ENCODE measurements around the gene SCLY.
A peak's percentile ranks its signal among the peaks of the same experiment; 100 is the strongest.

The SCLY gene

DNA sequence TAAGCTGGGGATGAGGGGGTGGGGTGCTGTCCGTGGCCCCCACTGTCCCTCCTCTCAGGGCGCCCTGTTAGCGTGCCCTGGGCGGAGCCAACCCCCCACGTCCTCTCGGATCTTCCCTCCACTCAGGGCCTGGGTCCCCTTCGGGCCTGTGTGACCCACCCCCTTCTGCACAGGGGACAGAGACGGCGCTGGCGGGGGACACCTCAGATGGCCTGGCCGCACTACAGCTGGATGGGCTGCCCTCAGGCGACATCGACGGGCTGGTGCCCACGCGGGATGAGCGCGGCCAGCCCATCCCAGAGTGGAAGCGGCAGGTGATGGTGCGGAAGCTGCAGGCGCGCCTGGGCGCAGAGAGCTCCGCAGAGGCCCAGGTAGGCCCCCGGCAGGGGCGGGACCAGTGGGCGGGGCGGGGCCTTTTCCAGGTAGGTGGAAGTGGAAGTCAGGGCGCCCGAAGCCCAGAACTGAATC, 67.8 kb downstream of the SCLY start:
- DNase-seq: no peak

DNA sequence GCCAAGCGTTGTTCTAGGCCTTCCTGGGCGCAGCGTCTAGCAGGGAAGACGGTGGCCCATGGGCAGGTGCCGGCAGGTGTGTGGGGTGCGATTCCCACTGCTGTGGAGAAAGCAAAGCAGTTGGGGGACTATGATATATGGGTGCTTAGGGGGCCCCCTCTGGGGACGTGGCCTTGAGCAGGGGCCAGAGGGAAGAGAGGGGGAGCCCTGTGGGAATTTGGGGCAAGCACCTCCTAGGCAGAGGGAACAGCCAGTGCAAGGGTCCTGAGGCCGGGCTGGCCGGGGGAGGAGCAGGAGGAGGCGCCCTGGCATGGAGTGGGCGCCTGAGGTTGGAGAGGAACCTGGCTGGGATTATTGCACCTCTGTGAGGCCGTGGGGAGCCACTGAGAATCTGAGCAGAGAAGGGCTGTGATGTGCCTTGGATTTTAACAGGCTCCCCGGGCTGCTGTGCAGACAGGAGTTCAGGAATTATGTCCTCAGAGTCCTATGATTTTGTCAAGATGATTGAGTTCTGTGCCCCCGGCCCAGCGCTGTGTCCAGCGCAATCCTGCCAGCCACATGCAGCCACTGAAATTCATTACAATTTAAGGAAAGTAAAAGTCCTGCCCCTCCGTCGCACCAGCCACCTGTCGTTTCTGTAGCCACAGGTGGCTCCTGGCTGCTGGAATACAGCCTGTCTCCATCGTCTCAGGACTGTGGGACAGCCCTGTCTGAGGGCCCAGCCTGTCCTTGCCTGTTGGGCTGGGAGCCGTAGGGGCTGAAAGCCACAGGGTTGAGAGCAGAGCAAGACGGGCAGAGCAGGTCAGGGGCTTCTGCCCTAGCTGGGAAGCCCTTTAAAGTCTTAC, 68.6 kb downstream of the SCLY start:
- no peak for DNase-seq

- no peak for DNase-seq
Measured at GRCh38 chr2:238130111-238130695, 69.4 kb downstream of the SCLY start.

- DNase-seq: no peak
Measured at GRCh38 chr2:238130696-238131628, 70.2 kb downstream of the SCLY start.

DNA sequence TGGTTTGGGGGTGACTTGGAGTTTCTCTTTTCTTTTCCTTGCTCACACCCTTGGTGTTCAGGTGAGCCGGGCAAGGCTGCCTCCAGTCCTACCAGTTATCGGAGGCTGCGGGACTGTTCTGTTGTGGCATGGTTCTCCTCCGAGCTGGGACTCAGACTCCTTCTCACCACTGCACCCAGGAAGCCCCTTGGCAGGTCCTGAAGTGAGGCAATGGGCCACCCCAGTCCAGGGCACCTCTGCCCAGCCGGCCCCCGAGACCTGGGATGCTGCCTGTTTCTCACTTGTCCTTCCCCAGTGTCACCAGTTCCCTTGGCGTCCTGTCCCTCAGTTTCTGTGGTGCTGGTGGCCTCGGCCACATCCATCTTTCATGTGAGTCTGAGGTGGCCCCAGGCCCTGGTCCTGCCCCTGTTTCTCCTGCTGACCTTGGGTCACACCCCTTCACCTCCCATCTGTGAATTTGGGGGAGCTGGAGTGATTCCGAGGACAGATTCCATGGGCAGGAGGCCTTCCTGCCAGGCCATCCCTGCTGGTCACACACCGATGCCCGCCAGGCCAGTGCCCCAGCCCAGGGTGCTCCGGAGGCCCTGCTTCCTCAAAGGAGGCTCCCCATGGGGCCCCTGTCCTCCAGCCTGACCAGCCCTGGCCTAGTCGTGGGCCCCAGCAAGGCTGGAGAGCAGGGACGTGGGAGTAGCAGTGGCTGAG, 71.1 kb downstream of the SCLY start:
- DNase-seq: no peak

DNA sequence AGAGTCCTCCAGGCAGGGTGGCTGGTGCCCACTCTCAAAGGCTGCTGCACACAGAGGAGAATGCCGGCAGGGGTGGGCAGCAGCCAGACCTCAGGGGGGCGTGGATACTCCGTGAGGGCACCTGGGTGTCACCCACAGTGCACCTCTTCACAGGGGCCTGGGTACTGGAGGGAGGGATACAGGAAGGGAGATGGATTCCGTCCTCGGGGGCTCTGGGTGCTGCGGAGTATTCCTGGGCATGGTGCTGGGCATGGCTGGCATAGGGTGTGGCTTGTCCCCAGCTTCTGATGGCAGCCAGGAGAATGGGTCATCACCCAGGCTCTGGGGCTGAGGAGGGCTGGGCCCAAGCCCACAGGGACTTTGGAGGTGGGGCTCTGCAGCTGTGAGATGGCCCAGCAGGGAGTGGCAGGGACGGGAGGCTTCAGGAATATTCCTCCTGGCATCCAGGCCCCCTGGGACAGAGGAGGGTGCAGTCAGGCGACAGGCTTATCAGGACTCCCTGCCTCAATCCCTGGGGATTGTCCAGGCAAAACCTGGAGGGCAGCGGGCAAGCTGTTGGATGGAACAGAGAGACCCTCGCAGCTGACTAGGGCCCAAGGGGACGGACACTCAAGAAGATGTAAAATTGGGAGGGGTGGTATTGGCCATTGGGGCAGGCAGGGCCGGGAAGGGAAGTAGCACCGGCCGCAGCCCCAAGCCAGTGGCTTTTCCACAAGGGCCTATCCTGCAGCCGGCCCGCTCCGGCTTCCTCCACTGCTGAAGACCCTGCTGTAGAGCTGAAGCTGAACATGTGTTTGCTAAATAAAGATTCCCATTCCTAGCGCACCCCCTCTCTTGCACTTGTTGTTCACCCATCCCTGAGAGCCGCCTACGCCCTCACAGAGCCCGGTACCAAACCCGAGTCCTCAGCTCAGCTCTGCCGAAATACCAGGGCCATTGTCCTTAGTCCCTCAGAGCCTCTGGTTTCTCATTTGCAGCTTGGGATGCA, 72.0 kb downstream of the SCLY start:
- no peak for DNase-seq

DNA sequence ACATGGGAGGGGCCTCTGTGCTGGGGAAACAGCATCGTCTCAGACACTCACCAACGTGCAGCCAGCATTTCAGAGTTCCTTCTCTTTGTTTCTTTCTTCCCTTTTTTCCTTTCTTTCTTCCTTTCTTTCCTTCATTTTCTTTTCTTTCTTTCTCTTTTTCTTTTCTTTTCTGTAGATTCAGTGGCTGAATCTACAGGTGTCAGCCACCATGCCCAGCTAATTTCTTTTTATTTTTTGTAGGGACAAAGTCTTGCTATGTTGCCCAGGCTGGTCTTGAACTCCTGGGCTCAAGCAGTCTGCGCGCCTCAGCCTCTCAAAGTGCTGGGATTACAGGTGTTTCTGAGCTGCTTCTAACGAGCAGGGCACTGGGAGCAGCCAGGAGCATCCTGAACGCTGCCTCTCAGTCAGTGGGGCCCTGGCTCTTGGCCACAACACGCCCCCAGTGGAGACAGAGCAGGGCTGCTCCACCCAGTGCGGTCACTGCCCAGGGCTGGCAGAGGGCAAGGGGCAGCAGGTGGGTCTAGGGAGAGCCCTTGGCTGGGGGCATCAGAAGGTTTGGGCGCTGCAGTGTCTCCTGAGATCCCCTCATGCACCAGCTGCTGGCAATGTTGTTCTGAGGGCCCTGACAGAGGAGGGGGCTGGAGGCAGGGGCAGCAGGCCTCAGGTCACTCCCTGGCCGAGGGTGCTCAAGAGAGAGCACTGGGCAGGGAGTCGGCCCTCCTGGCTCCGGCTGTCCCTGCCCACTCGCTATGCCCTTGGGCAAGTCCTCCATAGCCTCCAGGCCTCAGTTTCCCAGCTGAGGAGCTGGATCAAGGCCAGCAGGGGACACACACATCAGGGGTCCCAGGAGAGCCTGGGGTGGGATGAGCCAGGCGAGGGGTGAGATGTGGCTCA, 72.9 kb downstream of the SCLY start:
- no peak for DNase-seq

GRCh38 chr2:238134393-238134785, 73.6 kb downstream of the SCLY start:
- DNase-seq: no peak

GRCh38 chr2:238135601-238136150, 74.9 kb downstream of the SCLY start:
- DNase-seq: no peak

DNA sequence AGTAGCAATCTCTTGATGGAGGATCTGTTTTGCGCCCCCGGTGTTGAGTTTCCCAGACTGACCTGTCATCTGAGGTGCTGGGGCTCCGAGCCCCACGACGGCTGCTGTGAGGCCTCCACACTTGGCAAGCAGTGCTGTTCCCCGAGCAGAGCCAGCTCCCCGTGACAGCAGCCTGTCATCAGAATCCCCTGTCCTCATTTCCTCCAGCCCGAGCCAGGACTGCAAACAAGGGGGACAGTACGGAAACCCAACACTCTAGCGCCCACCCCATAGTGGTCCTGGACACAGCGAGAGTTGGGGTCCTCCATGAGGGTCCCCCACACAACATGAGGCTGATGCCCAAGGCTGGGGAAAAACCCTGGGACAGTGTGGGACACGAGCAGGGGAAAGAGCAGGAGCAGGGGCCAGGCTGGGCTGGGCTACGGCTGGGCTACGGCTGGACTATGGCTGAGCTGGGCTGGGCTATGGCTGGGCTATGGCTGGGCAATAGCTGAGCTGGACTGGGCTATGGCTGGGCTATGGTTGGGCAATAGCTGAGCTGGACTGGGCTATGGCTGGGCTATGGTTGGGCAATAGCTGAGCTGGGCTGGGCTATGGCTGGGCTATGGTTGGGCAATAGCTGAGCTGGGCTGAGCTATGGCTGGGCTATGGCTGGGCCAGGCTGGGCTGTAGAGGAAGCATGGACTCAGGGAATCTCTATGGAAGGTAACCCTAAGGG, 76.2 kb downstream of the SCLY start:
- DNase-seq: peak; percentile 53

DNA sequence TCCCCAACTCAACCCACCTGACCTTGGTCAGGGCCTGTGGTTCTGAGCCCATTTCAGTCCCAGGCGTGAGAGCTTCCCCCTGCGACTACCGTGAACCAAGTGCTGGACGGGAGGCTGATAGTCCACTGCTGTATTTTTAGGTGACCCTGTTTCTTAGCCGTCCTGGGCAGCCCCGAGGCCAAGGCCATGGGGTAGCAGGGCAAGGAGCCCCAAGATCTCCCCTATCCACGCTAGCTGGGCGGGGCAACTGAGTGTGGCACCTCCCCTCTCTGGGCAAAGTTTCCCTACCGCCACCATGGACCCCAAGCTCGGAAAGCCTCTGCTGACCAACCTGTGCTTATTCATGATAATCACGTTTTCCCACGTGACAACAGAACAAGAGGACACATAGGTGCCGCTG, 77.1 kb downstream of the SCLY start:
- DNase-seq: no peak

DNA sequence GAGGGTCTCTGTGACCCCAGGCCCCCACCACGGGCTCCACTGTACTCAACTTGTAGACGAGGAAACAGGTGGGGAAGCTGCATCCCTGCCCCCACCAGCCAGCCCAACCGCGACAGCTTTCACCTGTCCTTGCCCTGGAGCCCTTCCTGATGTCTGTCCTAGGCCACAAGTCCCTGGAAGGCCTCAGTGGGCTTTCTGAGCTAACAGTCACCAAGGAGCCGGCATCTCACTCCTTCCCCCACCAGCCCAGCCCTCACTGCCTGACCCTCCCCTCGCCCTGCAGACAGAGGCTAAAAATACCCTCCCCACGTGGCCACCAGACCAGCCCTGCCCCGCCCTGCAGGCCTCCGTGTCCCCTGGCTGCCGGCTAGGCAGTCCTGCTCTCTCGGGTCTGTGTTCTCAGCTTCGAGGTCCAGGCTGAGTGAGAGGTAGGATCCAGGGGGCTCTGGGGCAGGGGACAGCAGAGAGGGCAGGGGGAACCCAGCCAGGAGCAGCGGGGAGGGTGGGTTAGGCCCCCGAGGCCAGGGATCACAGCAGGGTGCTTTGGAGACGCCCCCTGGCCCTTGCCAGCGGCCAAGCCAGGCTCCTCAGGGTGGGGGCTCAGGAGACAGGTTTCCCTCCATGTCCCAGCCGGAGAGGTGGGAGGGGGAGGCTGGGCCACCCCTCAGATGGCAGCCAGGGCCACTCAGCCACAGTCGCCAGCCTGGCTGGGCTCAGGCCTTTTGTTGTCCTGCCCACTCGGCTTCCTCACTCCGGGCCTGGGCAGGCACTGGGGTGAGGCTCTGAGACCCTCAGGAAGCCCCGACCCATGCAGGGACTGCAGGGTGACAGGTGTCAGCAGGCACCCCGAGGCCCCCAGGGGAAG, 77.8 kb downstream of the SCLY start, which contains the start of gene KLHL30:
Gene KLHL30 (plus strand): TSS at position 338 of the 865 bp plus-strand sequence. CDS start 2,087 bp downstream, outside the sequence.
- no peak for DNase-seq

- no peak for DNase-seq
Measured at GRCh38 chr2:238139196-238140039, 78.6 kb downstream of the SCLY start.

DNA sequence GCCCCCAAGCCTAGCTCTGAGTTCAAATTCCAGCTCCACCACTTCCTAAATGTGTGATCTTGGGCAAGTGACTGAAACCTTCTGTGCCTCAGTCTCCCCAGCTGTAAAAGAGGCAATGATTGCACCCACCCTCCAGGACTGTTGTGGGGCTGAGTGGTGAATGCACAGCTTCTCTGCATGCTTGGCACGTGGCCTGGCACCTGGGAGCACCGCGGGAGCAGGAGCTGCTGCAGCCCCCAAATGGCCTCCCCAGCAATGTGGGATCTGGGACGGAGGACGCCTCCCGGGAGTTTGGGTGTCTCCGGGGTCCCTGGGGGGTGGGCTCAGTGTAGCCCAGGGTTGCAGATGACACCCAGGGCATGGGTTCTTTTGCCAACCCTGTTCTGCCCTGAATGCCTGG, 79.2 kb downstream of the SCLY start:
- no peak for DNase-seq

DNA sequence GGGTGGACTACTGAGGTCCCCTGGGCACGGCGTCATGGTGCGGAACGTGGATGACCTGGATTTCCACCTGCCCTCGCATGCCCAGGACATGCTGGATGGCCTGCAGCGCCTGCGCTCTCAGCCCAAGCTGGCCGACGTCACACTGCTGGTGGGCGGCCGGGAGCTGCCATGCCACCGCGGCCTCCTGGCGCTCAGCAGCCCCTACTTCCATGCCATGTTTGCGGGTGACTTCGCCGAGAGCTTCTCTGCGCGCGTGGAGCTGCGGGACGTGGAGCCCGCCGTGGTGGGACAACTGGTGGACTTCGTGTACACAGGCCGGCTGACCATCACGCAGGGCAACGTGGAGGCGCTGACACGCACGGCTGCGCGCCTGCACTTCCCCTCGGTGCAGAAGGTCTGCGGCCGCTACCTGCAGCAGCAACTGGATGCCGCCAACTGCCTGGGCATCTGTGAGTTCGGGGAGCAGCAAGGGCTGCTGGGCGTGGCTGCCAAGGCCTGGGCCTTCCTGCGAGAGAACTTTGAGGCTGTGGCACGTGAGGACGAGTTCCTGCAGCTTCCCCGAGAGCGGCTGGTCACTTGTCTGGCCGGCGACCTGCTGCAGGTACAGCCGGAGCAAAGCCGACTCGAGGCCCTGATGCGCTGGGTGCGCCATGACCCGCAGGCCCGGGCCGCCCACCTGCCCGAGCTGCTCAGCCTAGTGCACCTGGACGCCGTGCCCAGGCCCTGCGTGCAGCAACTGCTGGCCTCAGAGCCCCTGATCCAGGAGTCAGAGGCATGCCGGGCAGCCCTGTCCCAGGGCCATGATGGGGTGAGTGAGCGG, 80.1 kb downstream of the SCLY start:
- no peak for DNase-seq

Data from GOT3 (cell line).